AG10803 (cell line): ENCODE measurements around the gene TTLL9.

Experiments
- DNase-seq: peaks from one replicate; pipeline ENCODE4 v3.0.0; 2010; ENCODE audit warnings: low read depth
- H3K4me3 ChIP-seq: 2 replicates; pipeline ENCODE4 v1.5.1; 2011; ENCODE audit warnings: mild to moderate bottlenecking, low read length, control low read depth
- TF ChIP-seq, protein P1 (sequence below): conservative IDR thresholded peaks from 2 replicates; pipeline ENCODE4 v1.5.1; 2011; ENCODE audit warnings: mild to moderate bottlenecking, low read length, control low read depth, inconsistent platforms

TTLL9 gene

DNA sequence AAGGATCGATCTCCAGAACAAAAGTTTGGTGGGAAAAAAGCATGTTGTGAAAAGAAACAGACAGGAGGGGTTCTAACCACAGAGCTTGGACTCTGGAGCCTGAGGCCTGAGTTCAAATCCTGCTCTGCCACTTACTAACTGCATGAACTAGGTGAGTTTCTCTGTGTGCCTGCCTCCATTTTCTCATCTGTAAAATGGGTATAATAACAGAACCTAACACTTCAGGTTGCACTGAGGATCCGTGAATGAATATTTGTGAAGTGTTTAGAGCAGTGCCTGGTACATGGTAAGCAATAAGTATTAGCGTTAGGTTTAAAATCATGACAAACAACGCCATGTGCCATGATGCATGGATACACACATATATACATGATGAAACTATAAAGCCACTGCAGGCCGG is 36.6 kb downstream of the TTLL9 start:
- H3K4me3 ChIP-seq: no peak overlapping the region
- DNase-seq: no peak
- TF ChIP-seq, protein P1, sequence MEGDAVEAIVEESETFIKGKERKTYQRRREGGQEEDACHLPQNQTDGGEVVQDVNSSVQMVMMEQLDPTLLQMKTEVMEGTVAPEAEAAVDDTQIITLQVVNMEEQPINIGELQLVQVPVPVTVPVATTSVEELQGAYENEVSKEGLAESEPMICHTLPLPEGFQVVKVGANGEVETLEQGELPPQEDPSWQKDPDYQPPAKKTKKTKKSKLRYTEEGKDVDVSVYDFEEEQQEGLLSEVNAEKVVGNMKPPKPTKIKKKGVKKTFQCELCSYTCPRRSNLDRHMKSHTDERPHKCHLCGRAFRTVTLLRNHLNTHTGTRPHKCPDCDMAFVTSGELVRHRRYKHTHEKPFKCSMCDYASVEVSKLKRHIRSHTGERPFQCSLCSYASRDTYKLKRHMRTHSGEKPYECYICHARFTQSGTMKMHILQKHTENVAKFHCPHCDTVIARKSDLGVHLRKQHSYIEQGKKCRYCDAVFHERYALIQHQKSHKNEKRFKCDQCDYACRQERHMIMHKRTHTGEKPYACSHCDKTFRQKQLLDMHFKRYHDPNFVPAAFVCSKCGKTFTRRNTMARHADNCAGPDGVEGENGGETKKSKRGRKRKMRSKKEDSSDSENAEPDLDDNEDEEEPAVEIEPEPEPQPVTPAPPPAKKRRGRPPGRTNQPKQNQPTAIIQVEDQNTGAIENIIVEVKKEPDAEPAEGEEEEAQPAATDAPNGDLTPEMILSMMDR: no peak

DNA sequence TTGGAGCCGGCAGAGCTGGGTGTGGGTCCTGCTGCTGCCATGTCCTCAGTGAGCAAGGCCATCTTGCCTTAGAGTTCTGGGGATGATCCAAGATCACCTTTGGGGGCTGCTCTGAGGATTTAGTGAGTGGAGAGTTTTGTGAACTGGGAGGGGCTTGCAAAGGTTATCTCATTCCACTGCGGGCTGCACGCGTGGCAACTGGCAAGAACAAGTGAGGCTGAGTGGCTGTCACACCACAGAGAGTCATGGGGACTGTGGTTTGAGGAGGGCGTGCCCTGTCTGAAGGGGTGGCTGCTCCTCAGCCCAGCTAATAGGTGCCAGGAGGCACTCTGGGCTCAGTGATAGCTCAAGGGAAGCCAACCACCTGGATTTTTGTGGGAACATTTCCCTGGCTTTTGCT is 37.6 kb downstream of the TTLL9 start:
- no peak for DNase-seq
- TF ChIP-seq, protein P1: no peak
- no peak overlapping the region for H3K4me3 ChIP-seq

DNA sequence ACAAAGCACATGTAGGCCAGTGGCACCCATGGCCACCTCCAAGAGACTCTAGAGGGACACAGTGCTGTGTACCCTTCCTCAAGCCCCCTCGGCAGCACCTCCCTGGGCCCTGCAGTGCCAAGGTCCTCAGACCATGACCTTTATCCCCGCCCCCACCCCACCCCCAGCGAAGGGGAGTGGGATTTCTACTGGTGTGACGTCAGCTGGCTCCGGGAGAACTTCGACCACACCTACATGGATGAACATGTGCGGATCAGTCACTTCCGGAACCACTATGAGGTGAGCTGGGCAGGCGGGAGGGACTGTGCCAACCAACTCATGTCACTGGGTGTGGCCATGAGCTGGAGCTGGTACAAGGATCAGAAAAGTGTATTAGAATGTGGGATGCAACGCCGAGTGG is 38.0 kb downstream of the TTLL9 start:
- H3K4me3 ChIP-seq: no peak overlapping the region
- TF ChIP-seq, protein P1: no peak
- no peak for DNase-seq

DNA sequence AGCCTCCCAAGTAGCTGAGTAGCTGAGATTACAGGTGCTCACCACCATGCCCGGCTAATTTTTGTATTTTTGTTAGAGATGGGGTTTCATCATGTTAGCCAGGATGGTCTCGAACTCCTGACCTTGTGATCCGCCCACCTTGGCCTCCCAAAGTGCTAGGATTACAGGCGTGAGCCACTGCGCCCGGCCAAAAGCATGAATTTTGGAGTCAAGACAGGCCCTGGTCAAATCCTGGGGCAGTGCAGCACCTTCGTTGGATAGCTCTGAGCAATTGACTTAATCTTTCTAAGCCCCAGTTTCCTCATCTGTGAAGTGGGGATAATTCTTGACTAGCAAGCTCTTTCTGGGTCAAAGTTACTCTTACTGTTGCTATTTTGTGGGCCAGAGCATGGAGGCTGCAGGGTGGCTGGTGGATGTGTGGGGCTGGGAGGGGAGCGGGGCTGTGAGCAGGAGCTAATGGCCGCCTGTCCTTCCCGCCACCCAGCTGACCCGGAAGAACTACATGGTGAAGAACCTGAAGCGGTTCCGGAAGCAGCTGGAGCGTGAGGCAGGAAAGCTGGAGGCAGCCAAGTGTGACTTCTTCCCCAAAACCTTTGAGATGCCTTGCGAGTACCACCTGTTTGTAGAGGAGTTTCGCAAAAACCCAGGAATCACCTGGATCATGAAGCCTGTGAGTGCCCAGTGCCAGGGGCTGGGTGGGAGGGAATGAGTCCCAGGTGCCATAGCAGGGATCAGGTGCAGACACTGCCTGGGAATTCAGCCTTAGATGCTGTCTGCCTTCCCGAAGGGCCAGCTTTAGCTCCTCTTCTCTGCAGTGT is 39.0 kb downstream of the TTLL9 start:
- TF ChIP-seq, protein P1: no peak
- DNase-seq: no peak
- H3K4me3 ChIP-seq: no peak overlapping the region

DNA sequence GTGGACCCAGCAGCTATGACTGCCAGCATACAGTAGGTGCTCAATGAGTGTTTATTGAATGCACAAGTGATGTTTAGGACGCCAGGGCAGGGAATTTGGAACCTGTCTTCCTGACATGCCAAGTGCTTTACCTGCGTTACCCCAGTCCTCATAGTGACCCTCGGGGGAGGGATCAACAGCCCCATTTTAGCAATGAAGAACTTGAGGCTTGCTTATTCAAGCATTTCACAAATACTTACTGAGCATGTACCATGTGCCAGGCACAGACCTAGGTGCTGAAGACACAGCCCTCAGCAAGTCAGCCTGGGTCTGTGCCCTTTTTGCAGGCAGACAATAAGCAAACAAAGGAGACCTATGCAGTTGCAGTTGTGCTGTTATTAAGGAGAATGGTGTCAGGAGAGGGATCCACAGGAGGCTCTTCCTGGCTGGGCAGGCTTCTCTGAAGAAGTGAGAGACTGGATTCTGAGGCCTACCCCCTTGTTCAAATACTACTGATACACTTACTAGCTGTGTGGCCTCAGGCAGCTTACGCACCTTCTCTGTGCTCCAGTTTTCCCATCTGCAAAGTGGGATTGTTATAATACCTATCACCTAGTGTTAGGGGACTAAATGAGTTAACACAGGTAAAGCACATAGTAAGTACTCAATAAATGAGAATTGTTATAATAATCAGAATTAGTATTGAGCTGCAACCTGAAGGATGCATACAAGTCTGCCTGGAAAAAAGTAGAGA is 39.8 kb downstream of the TTLL9 start:
- DNase-seq: no peak
- TF ChIP-seq, protein P1: no peak
- no peak overlapping the region for H3K4me3 ChIP-seq

DNA sequence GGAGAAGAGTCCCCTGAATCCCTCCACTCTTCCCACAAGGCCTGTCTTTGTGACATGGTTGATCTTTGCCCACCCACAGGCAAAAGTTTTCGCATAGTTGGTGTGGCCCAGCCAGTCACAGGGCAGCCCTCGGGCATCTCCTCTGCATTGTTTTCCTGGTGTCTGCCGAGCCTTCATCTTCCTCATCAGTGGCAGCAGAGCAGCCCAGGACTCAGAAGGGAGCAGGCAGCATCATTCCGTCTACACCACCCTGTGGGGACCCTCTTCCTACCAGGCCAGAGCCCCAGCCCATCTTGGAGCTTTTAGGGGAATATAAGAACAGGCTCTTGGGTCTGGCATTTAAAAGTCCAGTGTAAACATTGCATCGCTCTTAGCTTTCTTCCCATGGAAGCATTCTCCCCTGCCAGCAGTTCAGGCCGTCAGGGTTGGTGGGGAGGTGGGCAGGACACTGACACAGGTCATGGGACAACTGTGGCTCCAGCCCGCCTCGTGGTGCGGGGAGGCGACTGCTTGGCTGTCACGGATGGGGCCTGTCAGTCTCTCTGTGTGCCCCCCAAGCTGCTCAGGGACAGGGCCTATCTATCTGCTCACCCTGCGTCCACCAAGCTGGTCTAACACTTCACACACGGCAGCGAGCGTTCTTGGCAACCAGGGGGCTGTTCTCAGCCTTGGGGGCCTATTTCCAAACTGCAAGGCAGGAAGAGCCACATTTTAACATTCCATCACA is 43.2 kb downstream of the TTLL9 start:
- H3K4me3 ChIP-seq: no peak overlapping the region
- TF ChIP-seq, protein P1: no peak
- DNase-seq: no peak
